Measurements from ENCODE around the gene KCNF1.

Gene KCNF1

GRCh38 chr2:10933700-10934225, 22.0 kb downstream of the KCNF1 start:
- H3K9ac ChIP-seq (ENCODE audit: low read length in 2 of 2): no peak overlapping the region
- peaks cover 0 to 3% of the 10 kb centered on the region in 2 donors for H3K27me3 ChIP-seq (ENCODE audit: control insufficient read depth in 1 of 2, insufficient read depth in 2 of 2, low read length in 2 of 2)
- no peak overlapping the region for H3K27ac ChIP-seq (ENCODE audit: low read length)
- no peaks in the 10 kb centered on the region for H3K4me1 ChIP-seq (ENCODE audit: control insufficient read depth, insufficient read depth, low read length)
- H3K4me3 ChIP-seq (ENCODE audit: low read length in 2 of 2): no peak overlapping the region
- peaks cover 0 to 4% of the 10 kb centered on the region in 2 donors for H3K9me3 ChIP-seq (ENCODE audit: control insufficient read depth in 2 of 2, low read length in 2 of 2)
- no peaks in the 10 kb centered on the region for H3K36me3 ChIP-seq (ENCODE audit: control insufficient read depth in 2 of 2, insufficient read depth in 2 of 2, low read length in 2 of 2)

- Histone ChIP-seq H3K4me3 (ENCODE audit: low read length in 2 of 2) (no peak overlapping the region), H3K9ac (ENCODE audit: low read length in 2 of 2) (no peak overlapping the region), H3K27me3 (ENCODE audit: control insufficient read depth in 1 of 2, insufficient read depth in 2 of 2, low read length in 2 of 2) (peaks cover 0 to 3% of the 10 kb centered on the region in 2 donors), H3K27ac (ENCODE audit: low read length) (no peak overlapping the region), H3K36me3 (ENCODE audit: control insufficient read depth in 2 of 2, insufficient read depth in 2 of 2, low read length in 2 of 2) (no peaks in the 10 kb centered on the region), H3K4me1 (ENCODE audit: control insufficient read depth, insufficient read depth, low read length) (no peaks in the 10 kb centered on the region), H3K9me3 (ENCODE audit: control insufficient read depth in 2 of 2, low read length in 2 of 2) (peaks cover 0 to 7% of the 10 kb centered on the region in 2 donors)
Measured at GRCh38 chr2:10934308-10934978, 22.7 kb downstream of the KCNF1 start.

- H3K27me3 ChIP-seq (ENCODE audit: control insufficient read depth in 1 of 2, insufficient read depth in 2 of 2, low read length in 2 of 2): peaks cover 0 to 3% of the 10 kb centered on the region in 2 donors
- H3K27ac ChIP-seq (ENCODE audit: low read length): no peak overlapping the region
- H3K9me3 ChIP-seq (ENCODE audit: control insufficient read depth in 2 of 2, low read length in 2 of 2): peaks cover 0 to 7% of the 10 kb centered on the region in 2 donors
- H3K4me1 ChIP-seq (ENCODE audit: control insufficient read depth, insufficient read depth, low read length): no peaks in the 10 kb centered on the region
- H3K9ac ChIP-seq (ENCODE audit: low read length in 2 of 2): no peak overlapping the region
- no peaks in the 10 kb centered on the region for H3K36me3 ChIP-seq (ENCODE audit: control insufficient read depth in 2 of 2, insufficient read depth in 2 of 2, low read length in 2 of 2)
- H3K4me3 ChIP-seq (ENCODE audit: low read length in 2 of 2): no peak overlapping the region
Measured at GRCh38 chr2:10934979-10935350, 23.2 kb downstream of the KCNF1 start.

GRCh38 chr2:10935366-10935918, 23.7 kb downstream of the KCNF1 start:
- no peaks in the 10 kb centered on the region for H3K4me1 ChIP-seq (ENCODE audit: control insufficient read depth, insufficient read depth, low read length)
- peaks cover 0 to under 1% of the 10 kb centered on the region in 2 donors for H3K27me3 ChIP-seq (ENCODE audit: control insufficient read depth in 1 of 2, insufficient read depth in 2 of 2, low read length in 2 of 2)
- H3K36me3 ChIP-seq (ENCODE audit: control insufficient read depth in 2 of 2, insufficient read depth in 2 of 2, low read length in 2 of 2): no peaks in the 10 kb centered on the region
- H3K9me3 ChIP-seq (ENCODE audit: control insufficient read depth in 2 of 2, low read length in 2 of 2): peaks cover 2 to 7% of the 10 kb centered on the region in 2 donors
- no peak overlapping the region for H3K9ac ChIP-seq (ENCODE audit: low read length in 2 of 2)
- H3K27ac ChIP-seq (ENCODE audit: low read length): no peak overlapping the region
- no peak overlapping the region for H3K4me3 ChIP-seq (ENCODE audit: low read length in 2 of 2)

GRCh38 chr2:10935953-10936942, 24.5 kb downstream of the KCNF1 start:
- no peaks in the 10 kb centered on the region for H3K36me3 ChIP-seq (ENCODE audit: control insufficient read depth in 2 of 2, insufficient read depth in 2 of 2, low read length in 2 of 2)
- peaks cover 2 to 7% of the 10 kb centered on the region in 2 donors for H3K9me3 ChIP-seq (ENCODE audit: control insufficient read depth in 2 of 2, low read length in 2 of 2)
- no peaks in the 10 kb centered on the region for H3K4me1 ChIP-seq (ENCODE audit: control insufficient read depth, insufficient read depth, low read length)
- H3K4me3 ChIP-seq (ENCODE audit: low read length in 2 of 2): no peak overlapping the region
- H3K27me3 ChIP-seq (ENCODE audit: control insufficient read depth in 1 of 2, insufficient read depth in 2 of 2, low read length in 2 of 2): no peaks in the 10 kb centered on the region
- no peak overlapping the region for H3K27ac ChIP-seq (ENCODE audit: low read length)
- no peak overlapping the region for H3K9ac ChIP-seq (ENCODE audit: low read length in 2 of 2)

- H3K4me1 ChIP-seq (ENCODE audit: control insufficient read depth, insufficient read depth, low read length): no peaks in the 10 kb centered on the region
- no peak overlapping the region for H3K9ac ChIP-seq (ENCODE audit: low read length in 2 of 2)
- peaks cover 0 to 2% of the 10 kb centered on the region in 2 donors for H3K27me3 ChIP-seq (ENCODE audit: control insufficient read depth in 1 of 2, insufficient read depth in 2 of 2, low read length in 2 of 2)
- H3K4me3 ChIP-seq (ENCODE audit: low read length in 2 of 2): no peak overlapping the region
- peaks cover 2 to 7% of the 10 kb centered on the region in 2 donors for H3K9me3 ChIP-seq (ENCODE audit: control insufficient read depth in 2 of 2, low read length in 2 of 2)
- H3K27ac ChIP-seq (ENCODE audit: low read length): no peak overlapping the region
- no peaks in the 10 kb centered on the region for H3K36me3 ChIP-seq (ENCODE audit: control insufficient read depth in 2 of 2, insufficient read depth in 2 of 2, low read length in 2 of 2)
Measured at GRCh38 chr2:10939058-10939457, 27.3 kb downstream of the KCNF1 start.

GRCh38 chr2:10940596-10940995, 28.9 kb downstream of the KCNF1 start:
- H3K27ac ChIP-seq (ENCODE audit: low read length): no peak overlapping the region
- H3K9ac ChIP-seq (ENCODE audit: low read length in 2 of 2): no peak overlapping the region
- H3K4me1 ChIP-seq (ENCODE audit: control insufficient read depth, insufficient read depth, low read length): no peaks in the 10 kb centered on the region
- H3K27me3 ChIP-seq (ENCODE audit: control insufficient read depth in 1 of 2, insufficient read depth in 2 of 2, low read length in 2 of 2): peaks cover 0 to 6% of the 10 kb centered on the region in 2 donors
- H3K4me3 ChIP-seq (ENCODE audit: low read length in 2 of 2): no peak overlapping the region
- H3K9me3 ChIP-seq (ENCODE audit: control insufficient read depth in 2 of 2, low read length in 2 of 2): peaks cover 2 to 7% of the 10 kb centered on the region in 2 donors
- H3K36me3 ChIP-seq (ENCODE audit: control insufficient read depth in 2 of 2, insufficient read depth in 2 of 2, low read length in 2 of 2): no peaks in the 10 kb centered on the region

- peaks cover 2 to 7% of the 10 kb centered on the region in 2 donors for H3K9me3 ChIP-seq (ENCODE audit: control insufficient read depth in 2 of 2, low read length in 2 of 2)
- H3K4me3 ChIP-seq (ENCODE audit: low read length in 2 of 2): no peak overlapping the region
- no peaks in the 10 kb centered on the region for H3K4me1 ChIP-seq (ENCODE audit: control insufficient read depth, insufficient read depth, low read length)
- H3K36me3 ChIP-seq (ENCODE audit: control insufficient read depth in 2 of 2, insufficient read depth in 2 of 2, low read length in 2 of 2): no peaks in the 10 kb centered on the region
- no peak overlapping the region for H3K27ac ChIP-seq (ENCODE audit: low read length)
- peaks cover 3 to 8% of the 10 kb centered on the region in 2 donors for H3K27me3 ChIP-seq (ENCODE audit: control insufficient read depth in 1 of 2, insufficient read depth in 2 of 2, low read length in 2 of 2)
- H3K9ac ChIP-seq (ENCODE audit: low read length in 2 of 2): no peak overlapping the region
Measured at GRCh38 chr2:10941383-10941782, 29.6 kb downstream of the KCNF1 start.

GRCh38 chr2:10944799-10945198, 33.1 kb downstream of the KCNF1 start:
- H3K4me1 ChIP-seq (ENCODE audit: control insufficient read depth, insufficient read depth, low read length): no peaks in the 10 kb centered on the region
- no peak overlapping the region for H3K4me3 ChIP-seq (ENCODE audit: low read length in 2 of 2)
- H3K9ac ChIP-seq (ENCODE audit: low read length in 2 of 2): no peak overlapping the region
- peaks cover 0 to 2% of the 10 kb centered on the region in 2 donors for H3K9me3 ChIP-seq (ENCODE audit: control insufficient read depth in 2 of 2, low read length in 2 of 2)
- H3K36me3 ChIP-seq (ENCODE audit: control insufficient read depth in 2 of 2, insufficient read depth in 2 of 2, low read length in 2 of 2): no peaks in the 10 kb centered on the region
- H3K27me3 ChIP-seq (ENCODE audit: control insufficient read depth in 1 of 2, insufficient read depth in 2 of 2, low read length in 2 of 2): peaks cover 3 to 8% of the 10 kb centered on the region in 2 donors
- H3K27ac ChIP-seq (ENCODE audit: low read length): no peak overlapping the region

- no peak overlapping the region for H3K9ac ChIP-seq (ENCODE audit: low read length in 2 of 2)
- H3K4me1 ChIP-seq (ENCODE audit: control insufficient read depth, insufficient read depth, low read length): no peaks in the 10 kb centered on the region
- H3K27me3 ChIP-seq (ENCODE audit: control insufficient read depth in 1 of 2, insufficient read depth in 2 of 2, low read length in 2 of 2): peaks cover 3 to 8% of the 10 kb centered on the region in 2 donors
- no peaks in the 10 kb centered on the region for H3K36me3 ChIP-seq (ENCODE audit: control insufficient read depth in 2 of 2, insufficient read depth in 2 of 2, low read length in 2 of 2)
- no peaks in the 10 kb centered on the region for H3K9me3 ChIP-seq (ENCODE audit: control insufficient read depth in 2 of 2, low read length in 2 of 2)
- H3K27ac ChIP-seq (ENCODE audit: low read length): no peak overlapping the region
- no peak overlapping the region for H3K4me3 ChIP-seq (ENCODE audit: low read length in 2 of 2)
Measured at GRCh38 chr2:10946394-10946793, 34.7 kb downstream of the KCNF1 start.

All from stomach smooth muscle (tissue), 2 donors.